HG02840 (cell line): ENCODE measurements around the gene TLR9.

Source experiments
- ATAC-seq: cut with Tn5 transposase; IDR thresholded peaks from one replicate; pipeline ENCODE4 v1.9.1; 2021; ENCODE audit warnings: mild to moderate bottlenecking, moderate library complexity, moderate number of reproducible peaks; ENCODE audit not compliant: unreplicated experiment, low FRiP score

TLR9 gene

GRCh38 chr3:52176951-52177700, 48.3 kb downstream of the TLR9 start:
- ATAC-seq: no peak

- no peak for ATAC-seq
Measured at GRCh38 chr3:52176180-52176752, 49.2 kb downstream of the TLR9 start.

GRCh38 chr3:52175416-52176179, 49.8 kb downstream of the TLR9 start:
- no peak for ATAC-seq

- no peak for ATAC-seq
Measured at GRCh38 chr3:52174896-52175295, 50.5 kb downstream of the TLR9 start.

- no peak for ATAC-seq
Measured at GRCh38 chr3:52173101-52173500, 52.3 kb downstream of the TLR9 start.

- no peak for ATAC-seq
Measured at GRCh38 chr3:52172262-52172757, 53.1 kb downstream of the TLR9 start.

GRCh38 chr3:52171514-52172261, 53.8 kb downstream of the TLR9 start:
- ATAC-seq: no peak
